NCI-H226 (cell line): ENCODE data around the gene ABCC2.
"Not testable (repeated sequence)": the region's sequence is repeated elsewhere in the genome, so short reads cannot be mapped to it uniquely, and the experiment has no call there.

Experiments
- DNase-seq: peaks from one replicate; pipeline ENCODE4 v3.0.0-alpha.2; 2015

ABCC2 gene

GRCh38 chr10:99782447-99783286, at the start of gene ABCC2:
TSS of gene ABCC2 (plus strand) at chr10:99782640. CDS start at chr10:99782845, 205 bp downstream.
- DNase-seq, result no peak

DNA sequence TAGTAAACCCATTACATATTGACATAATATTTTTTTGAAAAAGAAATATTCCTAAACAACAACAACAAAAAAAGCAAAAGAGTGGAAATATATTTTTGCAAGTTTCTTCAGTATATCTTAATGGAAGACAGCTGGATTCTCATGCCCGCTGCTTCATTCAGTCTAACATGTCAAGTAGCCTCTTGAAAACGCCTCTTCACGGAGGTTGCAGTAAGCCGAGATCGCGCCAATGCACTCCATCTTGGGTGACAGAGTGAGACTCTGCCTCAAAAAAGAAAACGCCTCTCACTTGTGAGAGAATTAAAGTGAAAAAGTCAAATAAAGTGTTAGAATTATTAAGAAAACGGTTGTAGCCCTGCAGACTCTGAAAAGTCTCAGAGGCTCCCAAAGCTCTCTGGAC, 49.1 kb upstream of the ABCC2 start:
- no peak for DNase-seq

- DNase-seq, result not testable (repeated sequence)
Observed at GRCh38 chr10:99734111-99734510, 48.3 kb upstream of the ABCC2 start.

DNA sequence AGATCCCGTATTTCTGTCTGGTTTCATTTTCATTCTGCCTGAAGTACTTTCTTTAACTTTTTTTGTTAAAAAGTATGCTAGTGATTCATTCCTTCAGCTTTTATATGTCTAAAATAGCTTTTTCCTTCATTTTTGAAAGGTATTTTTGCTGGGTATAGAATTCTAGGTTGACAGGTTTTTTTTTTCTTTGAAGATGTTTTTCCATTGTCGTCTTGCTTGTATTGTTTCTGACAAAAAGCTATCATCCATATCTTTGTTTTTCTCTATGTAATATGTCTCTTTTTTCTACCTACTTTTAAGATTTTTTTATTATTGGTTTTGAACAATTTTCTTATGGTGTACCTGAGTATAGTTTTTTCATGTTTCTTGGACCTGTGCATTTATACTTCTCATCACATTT, 42.2 kb upstream of the ABCC2 start:
- DNase-seq, result no peak

DNA sequence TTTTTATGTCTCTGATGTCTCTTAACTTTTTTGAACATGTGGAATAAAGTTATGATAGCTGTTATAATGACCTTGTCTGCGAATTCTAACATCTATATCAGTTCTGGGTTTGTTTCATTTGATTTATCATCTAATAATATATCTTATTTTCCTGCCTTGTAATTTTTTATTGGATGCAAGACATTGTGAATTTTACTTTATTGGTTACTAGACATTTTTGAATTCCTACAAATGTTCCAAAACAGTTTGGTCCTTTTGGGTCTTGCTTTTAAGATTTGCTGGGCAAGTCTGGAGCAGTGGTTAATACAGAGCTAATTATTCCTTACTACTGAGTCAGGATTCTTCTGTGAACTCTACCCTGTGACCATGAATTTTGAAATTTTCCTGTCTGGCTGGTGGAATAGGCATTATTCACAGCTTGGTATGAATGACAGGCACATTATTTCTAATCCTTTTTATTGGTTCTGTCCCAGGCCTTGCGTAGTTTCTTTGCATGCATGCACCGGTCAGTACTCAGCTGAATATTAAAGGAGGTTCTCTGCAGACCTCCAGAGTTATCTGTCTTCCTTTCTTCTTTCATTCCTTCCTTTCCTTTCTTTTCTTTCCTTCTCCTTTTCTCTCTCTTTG, 41.4 kb upstream of the ABCC2 start:
- DNase-seq, result no peak

DNA sequence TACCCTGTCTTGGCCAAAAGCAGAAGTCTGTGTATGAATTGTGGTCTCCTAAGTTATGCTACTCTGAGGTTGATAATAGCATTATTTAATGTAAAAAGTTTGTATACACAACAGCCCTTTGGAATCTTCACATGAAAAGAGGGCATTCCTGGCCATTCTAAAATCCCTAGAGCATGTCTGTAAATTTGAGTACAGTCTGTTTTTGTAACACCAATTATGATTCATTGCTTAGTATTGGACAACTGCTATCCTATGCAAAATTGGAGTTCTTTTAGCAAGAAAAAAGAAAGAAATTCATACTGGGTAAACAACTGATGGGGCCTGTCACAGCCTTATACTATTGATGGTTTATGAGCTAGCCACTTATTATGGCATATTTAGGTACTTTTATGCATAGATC, 40.2 kb upstream of the ABCC2 start:
- no peak for DNase-seq

- DNase-seq, result no peak
Observed at GRCh38 chr10:99742701-99743100, 39.7 kb upstream of the ABCC2 start.

DNA sequence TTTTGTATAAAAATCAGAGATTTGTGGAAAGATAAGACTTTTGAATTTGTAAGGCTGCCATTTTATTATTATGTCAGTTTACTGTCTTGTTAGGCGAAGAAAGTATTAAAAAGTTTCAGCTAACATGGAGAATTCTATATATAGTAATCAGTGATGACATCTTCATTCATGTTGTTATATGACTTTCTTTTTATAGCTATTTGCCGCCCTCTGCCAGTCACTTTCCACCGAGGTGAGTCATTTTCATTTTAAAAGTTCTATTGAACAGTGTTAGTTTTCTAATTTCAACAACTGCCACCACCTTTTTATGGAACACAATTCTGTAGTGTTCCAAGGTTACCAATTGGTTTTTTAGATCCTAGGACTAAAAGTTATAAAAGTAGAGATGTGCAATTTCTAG, 38.6 kb upstream of the ABCC2 start:
- DNase-seq, result no peak

GRCh38 chr10:99746166-99746565, 36.3 kb upstream of the ABCC2 start:
- DNase-seq, result not testable (repeated sequence)

DNA sequence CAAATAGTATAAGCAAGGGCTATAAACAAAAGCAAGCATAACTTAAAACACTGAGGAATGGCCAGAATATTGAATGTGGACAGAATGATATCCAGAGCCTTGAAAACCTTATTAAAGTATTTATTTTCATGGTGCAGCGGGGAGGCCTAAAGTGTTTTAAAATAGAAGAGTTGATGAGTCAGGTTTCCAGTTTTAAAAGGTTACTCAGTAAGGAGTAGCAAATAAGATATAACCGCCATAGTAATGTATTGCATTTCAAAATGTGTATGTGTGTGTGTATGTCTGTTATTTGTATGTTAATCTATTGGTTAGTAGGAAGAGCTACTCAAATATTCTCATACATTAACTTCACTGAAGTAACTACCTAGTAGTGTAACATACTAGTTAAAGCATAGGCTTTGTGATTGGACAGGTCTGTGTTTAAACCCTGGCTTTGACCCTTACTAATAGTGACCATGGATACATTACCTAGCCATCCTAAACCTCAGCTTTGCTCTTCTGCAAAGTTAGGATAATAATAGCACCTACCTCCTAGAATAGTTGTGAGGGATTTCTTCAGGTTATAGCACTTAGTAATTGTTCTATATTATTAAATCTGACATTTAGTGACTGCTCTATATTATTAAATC, 33.5 kb upstream of the ABCC2 start:
- no peak for DNase-seq

DNA sequence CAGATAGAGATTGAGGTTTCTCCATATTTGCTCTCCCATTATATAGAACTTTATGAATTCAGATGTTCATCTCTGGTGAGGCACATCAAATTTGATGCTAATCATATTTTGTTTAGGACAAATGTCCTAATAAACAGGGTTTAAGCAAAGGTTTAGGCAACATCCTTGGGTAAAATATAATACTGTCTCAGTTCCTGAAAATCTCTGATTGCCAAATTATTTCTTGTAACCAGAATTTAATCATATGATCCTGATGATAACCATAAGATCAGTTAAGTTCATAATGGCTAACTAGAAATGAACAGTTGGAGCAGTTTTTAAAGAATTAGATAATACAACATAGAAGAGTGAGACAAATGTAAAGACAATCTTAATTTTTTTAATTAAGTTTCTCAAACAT, 31.8 kb upstream of the ABCC2 start:
- no peak for DNase-seq

DNA sequence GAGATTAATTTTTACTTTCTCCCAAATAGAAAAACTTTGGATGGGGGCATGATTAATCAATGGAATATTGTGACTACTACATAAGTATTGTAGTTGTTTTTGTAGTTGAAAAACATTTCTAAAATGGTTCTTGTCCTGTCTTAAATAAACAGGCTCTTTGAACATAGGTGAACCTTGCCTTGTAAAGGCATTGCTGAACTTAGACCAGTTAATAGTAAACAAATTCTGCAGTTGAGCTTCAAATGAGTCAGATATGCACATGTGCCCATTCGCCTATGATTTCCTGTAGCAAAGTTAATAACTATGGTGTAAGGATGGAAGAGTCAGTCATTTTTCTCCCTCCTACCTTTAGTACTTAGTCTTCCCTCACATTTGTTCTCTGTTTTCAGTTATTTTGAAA, 27.8 kb upstream of the ABCC2 start:
- DNase-seq, result no peak

DNA sequence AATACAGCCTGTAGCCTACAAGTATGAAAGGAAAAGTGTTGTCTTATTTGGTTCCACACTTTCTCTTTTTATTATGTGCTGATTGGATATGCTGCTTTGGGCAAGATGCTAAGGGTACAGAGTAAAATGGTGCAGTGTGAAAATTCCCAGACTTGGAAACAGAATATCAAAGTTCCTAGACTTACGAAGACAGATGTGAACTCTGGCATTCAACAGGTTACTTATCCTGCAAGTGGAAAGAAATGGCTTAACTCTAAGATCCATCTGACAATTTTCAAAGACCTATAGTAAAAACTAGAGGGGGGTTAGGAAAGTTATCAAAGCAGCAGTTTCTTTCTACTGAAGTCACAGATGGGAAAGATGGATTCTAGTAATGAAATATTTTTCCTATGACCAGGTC, 26.3 kb upstream of the ABCC2 start:
- DNase-seq, result no peak

DNA sequence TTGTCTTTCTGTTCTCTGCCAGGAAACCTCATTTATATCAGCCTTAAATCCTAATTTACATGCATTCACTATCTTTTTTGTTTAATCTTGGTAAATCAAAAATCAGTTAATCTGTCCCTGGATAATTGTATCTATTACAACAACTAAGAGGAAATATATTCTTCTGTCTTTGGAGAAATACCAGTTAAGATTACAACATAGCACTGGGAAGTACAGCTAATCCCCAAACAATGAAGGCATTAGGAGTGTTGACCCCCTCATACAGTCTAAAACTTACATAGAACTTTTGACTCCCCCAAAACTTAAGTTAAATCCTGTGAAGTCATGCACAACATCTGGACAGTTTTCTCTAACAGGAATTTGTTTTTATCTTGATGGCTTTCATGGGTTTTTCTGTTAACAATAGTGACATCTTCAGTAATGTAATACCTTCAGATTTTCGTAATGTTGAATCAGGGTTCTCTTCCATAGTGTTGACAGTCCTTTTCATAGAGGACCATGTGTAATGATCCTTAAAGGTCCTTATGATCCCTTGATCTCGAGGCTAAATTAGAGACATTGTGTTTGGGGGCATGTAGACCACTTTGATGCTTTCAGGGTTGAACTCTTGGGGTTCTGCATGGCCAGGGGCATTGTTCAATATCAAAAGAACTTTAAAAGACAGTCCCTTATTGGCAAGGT, 24.1 kb upstream of the ABCC2 start:
- DNase-seq, result no peak

DNA sequence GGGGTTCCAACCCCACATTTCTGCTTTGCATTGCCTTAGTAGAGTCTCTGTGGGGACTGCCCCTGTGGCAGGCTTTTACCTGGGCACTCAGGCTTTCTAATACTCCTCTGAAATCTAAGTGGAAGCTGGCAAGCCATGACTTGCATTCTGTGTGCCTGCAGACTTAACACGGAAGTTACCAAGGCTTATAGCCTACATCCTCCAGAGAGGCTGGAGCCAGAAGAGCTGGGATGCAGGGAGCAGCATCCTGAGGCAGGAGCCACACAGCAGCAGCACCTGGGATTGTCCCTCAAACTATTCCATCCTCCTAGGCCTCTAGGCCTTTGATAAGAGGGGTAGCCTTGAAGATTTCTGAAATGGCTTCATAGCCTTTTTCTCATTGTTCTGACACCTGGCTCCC, 22.1 kb upstream of the ABCC2 start:
- DNase-seq, result no peak

GRCh38 chr10:99761365-99761764, 21.1 kb upstream of the ABCC2 start:
- DNase-seq, result no peak

- DNase-seq, result no peak
Observed at GRCh38 chr10:99765672-99766301, 16.7 kb upstream of the ABCC2 start.

DNA sequence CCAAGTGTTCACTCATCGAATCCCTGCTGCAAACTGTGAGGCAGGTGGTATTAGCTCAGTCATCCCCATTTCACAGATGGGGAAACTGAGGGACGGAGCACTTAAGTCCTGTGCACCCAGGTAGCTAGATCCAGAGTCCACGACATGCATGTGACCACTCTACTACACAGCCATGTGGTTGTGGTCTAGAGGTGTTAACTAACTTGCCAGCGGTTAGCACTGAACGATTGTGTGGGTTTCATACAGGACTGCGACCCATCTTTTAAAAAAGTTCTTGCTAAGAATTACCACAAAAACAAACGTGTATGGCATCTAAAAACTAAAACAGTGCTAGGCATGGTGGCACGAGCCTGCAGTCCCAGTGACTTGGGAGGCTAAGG, 16.1 kb upstream of the ABCC2 start:
- no peak for DNase-seq

DNA sequence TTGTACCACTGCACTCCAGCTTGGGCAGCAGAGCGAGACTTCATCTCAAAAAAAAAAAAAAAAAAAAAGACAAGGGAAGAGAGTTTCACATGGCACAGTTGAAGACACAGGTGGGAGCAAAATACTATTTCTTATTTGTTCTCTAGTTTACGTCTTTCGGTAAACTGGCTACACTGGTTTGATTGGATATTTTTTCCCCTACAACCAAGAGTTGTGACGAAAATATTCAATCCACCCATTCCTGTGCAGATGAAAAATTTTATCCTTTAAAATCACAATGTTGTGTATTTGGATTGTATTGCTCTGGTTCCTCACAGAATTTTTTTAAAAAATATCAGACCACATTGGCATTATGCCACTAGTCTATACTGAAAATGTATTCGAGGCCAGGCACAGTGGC, 14.5 kb upstream of the ABCC2 start:
- no peak for DNase-seq

DNA sequence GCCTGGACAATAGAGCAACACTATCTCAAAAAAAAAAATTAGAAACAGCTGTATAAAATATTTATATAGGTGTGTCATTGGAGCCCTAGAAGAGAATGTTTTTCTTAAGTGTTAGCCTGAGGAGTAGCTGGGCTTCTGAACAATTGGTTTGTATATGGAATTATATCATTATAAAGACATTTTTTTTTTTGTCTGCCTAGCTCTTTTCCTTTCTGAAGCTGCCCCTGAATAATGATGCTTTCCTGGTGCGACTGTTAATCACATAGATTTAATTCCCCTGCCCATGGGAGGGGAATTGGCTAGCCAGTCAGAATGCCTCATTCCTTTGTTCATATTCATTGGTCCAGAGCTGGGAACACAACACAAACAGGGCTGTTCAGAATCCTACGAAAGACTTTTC, 13.9 kb upstream of the ABCC2 start:
- DNase-seq, result no peak

DNA sequence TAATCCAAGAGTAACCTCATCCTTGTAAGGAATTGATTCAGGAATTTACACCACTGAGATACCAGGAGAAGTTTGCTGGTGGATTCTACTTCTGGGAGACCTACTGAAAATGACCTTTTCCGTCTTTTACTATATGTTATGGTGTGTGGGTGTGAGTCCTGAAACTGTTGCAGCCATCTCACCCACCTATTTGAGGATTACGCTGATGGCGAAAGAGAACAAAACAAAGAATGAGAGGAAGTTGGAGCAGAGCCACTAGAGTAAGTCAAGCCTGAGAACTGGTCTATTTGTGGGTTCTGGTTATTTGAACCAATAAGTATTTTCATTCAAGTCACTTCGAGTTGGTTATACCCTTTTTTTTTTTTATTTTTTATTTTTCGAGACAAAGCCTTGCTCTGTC, 12.7 kb upstream of the ABCC2 start:
- no peak for DNase-seq

- no peak for DNase-seq
Observed at GRCh38 chr10:99770408-99771045, 11.9 kb upstream of the ABCC2 start.

DNA sequence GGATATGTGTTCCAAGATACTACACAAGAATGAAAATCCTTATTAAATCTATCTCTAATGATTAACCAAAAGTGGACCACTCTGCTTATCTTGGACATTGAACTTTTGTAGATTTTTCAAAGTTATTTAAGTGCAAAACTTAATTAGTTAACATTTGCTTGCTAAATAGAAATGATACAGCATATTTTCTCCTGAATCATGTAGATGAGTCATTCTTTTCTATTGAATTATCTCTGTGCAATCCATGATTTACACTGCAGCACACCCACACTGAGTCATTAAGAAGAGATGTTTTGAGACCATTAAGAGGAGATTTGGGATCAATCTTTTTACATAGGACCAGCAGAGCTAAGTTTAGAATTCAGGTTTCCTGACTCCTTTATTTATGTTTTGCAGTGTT, 6.6 kb upstream of the ABCC2 start:
- peak; percentile 69 for DNase-seq
